DND-41 (cell line): ENCODE results near the gene ZSCAN18.

Experiments
- CTCF ChIP-seq: IDR thresholded peaks from 2 replicates; pipeline ENCODE4 v1.5.1; 2012; ENCODE audit warnings: borderline replicate concordance, low read length, moderate library complexity, mild to moderate bottlenecking; ENCODE audit not compliant: poor library complexity, severe bottlenecking; ENCODE audit errors: extremely low read depth
- EZH2 ChIP-seq: IDR thresholded peaks from 3 replicates; pipeline ENCODE4 v1.6.1; 2012; ENCODE audit warnings: borderline replicate concordance, low read depth, mild to moderate bottlenecking, moderate library complexity, low read length, inconsistent platforms; ENCODE audit not compliant: severe bottlenecking

DNA sequence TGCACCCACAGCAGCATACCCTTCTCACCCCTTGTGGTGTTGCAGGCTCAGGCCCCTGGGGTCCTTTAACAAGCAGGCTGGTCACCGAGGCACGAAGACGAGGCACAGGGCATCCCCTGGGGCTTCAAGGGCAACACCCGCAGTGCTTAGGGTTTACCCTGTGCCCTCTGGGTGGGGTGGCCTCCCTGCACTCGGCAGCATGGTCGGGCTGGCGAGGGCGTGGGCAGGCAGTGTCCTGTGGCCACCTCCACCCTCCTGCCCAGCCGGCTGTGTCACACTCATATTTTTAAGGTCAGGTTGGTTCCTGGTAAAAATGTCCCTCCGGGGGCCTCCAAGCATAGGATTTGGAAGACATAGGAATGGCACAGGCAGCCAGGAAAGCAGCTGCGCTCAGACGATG is 50.4 kb downstream of the ZSCAN18 start:
- TF ChIP-seq CTCF (no peak), EZH2 (no peak)
